Vagina (tissue), 2 donors: ENCODE results near the gene GSG1. TPM values are rescaled to one million over a fixed set of nuclear protein-coding genes. Genes with fewer than 3 reads are reported as not detected.
A peak's percentile ranks its signal among the peaks of the same experiment; 100 is the strongest.

ENCODE experiments used
- DNase-seq, 2 donors: peaks; one replicate each; pipeline ENCODE4 v3.0.0-alpha.2; 2017; ENCODE audit errors: extremely low spot score in 2 of 2
- H3K27ac ChIP-seq: fragments of 200-600 bp; sonication (generic); one replicate; pipeline ENCODE4 v1.5.1; 2019
- H3K27me3 ChIP-seq: fragments of 200-600 bp; sonication (generic); one replicate; pipeline ENCODE4 v1.5.1; 2019
- H3K36me3 ChIP-seq, 2 donors: fragments of 200-600 bp; sonication (generic); one replicate each; pipeline ENCODE4 v1.5.1; 2017 to 2019
- H3K4me1 ChIP-seq: fragments of 200-600 bp; sonication (generic); one replicate; pipeline ENCODE4 v1.5.1; 2019
- H3K4me3 ChIP-seq, 2 donors: fragments of 200-600 bp; sonication (generic); 1 replicate in 1 of 2; 2 replicates in 1 of 2; pipeline ENCODE4 v1.5.1; 2016 to 2019
- H3K9me3 ChIP-seq: fragments of 200-600 bp; sonication (generic); one replicate; pipeline ENCODE4 v1.5.1; 2019
- POLR2A ChIP-seq, 2 donors: fragments of 450-650 bp; IDR thresholded peaks; one replicate each; pipeline ENCODE4 v1.6.1; 2017; ENCODE audit warnings: antibody characterized with exemption in 2 of 2, mild to moderate bottlenecking in 2 of 2, moderate library complexity in 2 of 2
- POLR2AphosphoS5 ChIP-seq, 2 donors: sonication (generic); formaldehyde crosslinking; IDR thresholded peaks; one replicate each; pipeline ENCODE4 v1.9.0; 2017; ENCODE audit warnings: antibody characterized with exemption in 2 of 2, mild to moderate bottlenecking in 2 of 2, low read depth in 1 of 2; ENCODE audit not compliant: insufficient read depth in 1 of 2
- intact Hi-C: fragments of 100-400 bp; cut with DNase I; formaldehyde crosslinking; loops from one replicate; pipeline ENCODE4 v1.15.1; 2023
- total RNA-seq: library from RNA; depleted of rRNA; stranded (reverse); fragments of >200 nt; gene quantifications from one replicate; pipeline ENCODE4 v1.2.3, GENCODE V29; 2016
- TF ChIP-seq, protein P1 (sequence below), 3 experiments: fragments of 450-650 bp in 2 of 3; fragments of 200-600 bp in 1 of 3; sonication (generic) in 1 of 3; IDR thresholded peaks; one replicate each; pipeline ENCODE4 v1.5.1; 2017 to 2019; ENCODE audit warnings: antibody characterized with exemption in 3 of 3, mild to moderate bottlenecking in 2 of 3, moderate library complexity in 2 of 3

The GSG1 gene
- total RNA-seq, 1 donor from 2014 or later = not detected

DNA sequence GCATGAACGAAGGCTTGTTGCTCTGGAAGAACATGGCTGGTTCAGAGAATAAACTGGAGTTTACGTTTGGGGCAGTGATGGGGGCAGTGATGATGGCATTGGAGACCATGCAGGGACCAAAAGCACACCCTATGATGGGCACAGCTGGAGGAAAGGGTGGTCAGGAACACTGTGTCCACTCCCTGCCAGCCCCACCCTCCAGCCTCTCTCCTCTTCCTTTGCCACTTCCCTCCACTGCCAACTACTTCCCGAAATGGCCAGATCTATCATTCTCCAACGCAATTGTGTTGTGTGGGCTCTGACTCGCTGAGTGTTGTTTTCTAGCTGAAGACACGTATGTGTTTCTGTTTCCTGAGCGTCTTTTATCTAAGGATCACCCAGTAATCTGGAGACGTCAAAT, 39.3 kb upstream of the GSG1 start:
- intact Hi-C loops = no loop called here
- Histone ChIP-seq H3K9me3 (no peaks in the 10 kb centered on the region), H3K4me1 (peaks cover 19% of the 10 kb centered on the region), H3K27me3 (no peaks in the 10 kb centered on the region), H3K27ac (no peak overlapping the region), H3K36me3 (no peaks in the 10 kb centered on the region), H3K4me3 (no peak overlapping the region)
- TF ChIP-seq, protein P1, sequence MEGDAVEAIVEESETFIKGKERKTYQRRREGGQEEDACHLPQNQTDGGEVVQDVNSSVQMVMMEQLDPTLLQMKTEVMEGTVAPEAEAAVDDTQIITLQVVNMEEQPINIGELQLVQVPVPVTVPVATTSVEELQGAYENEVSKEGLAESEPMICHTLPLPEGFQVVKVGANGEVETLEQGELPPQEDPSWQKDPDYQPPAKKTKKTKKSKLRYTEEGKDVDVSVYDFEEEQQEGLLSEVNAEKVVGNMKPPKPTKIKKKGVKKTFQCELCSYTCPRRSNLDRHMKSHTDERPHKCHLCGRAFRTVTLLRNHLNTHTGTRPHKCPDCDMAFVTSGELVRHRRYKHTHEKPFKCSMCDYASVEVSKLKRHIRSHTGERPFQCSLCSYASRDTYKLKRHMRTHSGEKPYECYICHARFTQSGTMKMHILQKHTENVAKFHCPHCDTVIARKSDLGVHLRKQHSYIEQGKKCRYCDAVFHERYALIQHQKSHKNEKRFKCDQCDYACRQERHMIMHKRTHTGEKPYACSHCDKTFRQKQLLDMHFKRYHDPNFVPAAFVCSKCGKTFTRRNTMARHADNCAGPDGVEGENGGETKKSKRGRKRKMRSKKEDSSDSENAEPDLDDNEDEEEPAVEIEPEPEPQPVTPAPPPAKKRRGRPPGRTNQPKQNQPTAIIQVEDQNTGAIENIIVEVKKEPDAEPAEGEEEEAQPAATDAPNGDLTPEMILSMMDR (IDR thresholded peaks at IDR 0.05) = no peak
- TF ChIP-seq POLR2A (IDR thresholded peaks at IDR 0.05) (no peak), POLR2AphosphoS5 (IDR thresholded peaks at IDR 0.05; ENCODE audit: insufficient read depth in 1 of 2, low read depth in 1 of 2) (no peak)
- no peak for DNase-seq

DNA sequence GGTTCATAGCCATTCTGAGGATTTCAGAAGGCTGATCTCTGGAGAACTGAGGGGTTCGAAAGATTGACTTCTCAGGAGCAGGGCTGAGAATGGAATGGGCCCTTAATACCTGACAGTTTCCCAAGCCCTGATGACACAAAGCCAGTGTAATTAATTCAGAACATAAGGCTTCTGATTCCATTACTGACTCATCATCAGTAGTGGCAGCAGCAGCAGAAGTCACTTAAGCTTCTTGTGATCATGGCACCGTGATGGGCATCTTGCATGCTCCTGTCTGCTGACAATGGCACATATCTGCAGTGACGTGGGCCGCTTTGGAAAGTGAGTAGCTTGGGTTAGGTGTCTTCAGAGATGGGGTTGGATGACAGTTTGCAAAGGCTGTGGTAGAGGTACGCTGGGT, 38.2 kb upstream of the GSG1 start:
- H3K4me3 ChIP-seq = no peak overlapping the region
- no peak overlapping the region for H3K27ac ChIP-seq
- no peaks in the 10 kb centered on the region for H3K9me3 ChIP-seq
- no peaks in the 10 kb centered on the region for H3K36me3 ChIP-seq
- intact Hi-C loops = no loop called here
- no peak for DNase-seq
- no peaks in the 10 kb centered on the region for H3K27me3 ChIP-seq
- TF ChIP-seq, protein P1 (IDR thresholded peaks at IDR 0.05) = no peak
- TF ChIP-seq POLR2AphosphoS5 (IDR thresholded peaks at IDR 0.05; ENCODE audit: insufficient read depth in 1 of 2, low read depth in 1 of 2) (no peak), POLR2A (IDR thresholded peaks at IDR 0.05) (no peak)
- peaks cover 24% of the 10 kb centered on the region for H3K4me1 ChIP-seq

DNA sequence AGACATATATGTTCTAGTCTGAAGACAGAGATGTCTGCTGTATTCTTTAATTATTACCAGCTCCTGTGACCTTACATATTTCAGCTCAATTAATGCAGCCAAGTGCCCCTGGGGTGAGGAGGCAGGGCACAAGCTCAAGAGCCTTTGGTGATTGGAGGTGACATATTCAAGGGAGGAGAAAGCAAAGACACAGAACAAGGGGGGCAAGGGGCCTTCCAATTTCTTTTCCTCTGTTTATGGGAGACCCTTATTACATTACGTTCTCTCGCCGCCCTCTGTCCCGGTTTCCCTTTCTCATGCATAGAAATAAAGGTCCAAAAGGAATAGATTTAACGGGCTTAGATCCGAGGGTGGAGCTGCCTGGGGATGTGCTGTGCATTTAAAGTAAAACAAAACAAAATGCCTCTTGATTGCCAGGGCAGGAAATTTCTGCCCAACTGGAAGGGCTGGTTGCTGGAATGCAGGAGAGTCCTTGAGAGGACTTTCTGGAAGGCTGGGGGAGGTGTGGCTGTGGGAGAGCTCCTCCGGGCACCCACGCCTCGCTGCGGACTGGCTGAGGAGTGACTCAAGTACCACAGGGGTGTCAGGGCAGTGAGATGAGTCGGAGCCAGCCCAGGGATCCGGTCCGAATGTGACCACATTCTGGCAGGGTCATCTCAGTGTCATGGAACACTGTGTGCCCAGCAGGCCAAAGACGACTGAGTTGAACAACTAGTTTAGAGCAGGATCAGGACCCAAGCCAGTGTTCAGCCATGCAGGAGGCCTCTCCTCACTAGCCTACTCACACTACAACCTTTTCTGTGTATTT, 32.1 kb upstream of the GSG1 start:
- TF ChIP-seq POLR2AphosphoS5 (IDR thresholded peaks at IDR 0.05; ENCODE audit: insufficient read depth in 1 of 2, low read depth in 1 of 2) = peak; percentile 73 to 79
- TF ChIP-seq, protein P1 (IDR thresholded peaks at IDR 0.05) = no peak
- no peak for DNase-seq
- Histone ChIP-seq H3K27ac (peak overlapping the region; percentile 17), H3K36me3 (no peaks in the 10 kb centered on the region), H3K4me1 (peaks cover 24% of the 10 kb centered on the region), H3K4me3 (no peak overlapping the region), H3K9me3 (no peaks in the 10 kb centered on the region), H3K27me3 (no peaks in the 10 kb centered on the region)
- intact Hi-C loops = no loop called here

DNA sequence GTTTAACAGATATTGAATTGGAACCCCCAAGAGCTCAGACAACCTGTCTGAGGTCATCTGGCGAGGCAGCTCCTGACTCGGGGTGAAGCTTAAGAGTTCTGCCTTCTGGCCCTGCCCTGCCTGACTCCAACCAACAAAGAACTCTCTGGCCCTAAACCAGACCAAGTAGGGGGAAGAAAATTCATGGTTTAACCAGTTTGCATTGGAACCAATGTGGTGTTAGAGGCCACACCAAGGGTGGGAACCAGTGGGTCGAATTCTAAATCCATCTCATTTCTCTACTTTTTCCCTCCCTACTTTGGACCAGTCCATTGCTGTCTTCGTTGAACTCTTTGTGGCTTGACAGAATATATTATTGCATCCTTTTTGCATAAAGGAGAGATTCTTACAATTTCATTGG, 30.4 kb upstream of the GSG1 start:
- Histone ChIP-seq H3K36me3 (no peaks in the 10 kb centered on the region), H3K4me3 (no peak overlapping the region), H3K27ac (no peak overlapping the region), H3K4me1 (peaks cover 24% of the 10 kb centered on the region), H3K27me3 (no peaks in the 10 kb centered on the region), H3K9me3 (no peaks in the 10 kb centered on the region)
- intact Hi-C loops = no loop called here
- TF ChIP-seq, protein P1 (IDR thresholded peaks at IDR 0.05) = no peak
- no peak for TF ChIP-seq POLR2A (IDR thresholded peaks at IDR 0.05)
- TF ChIP-seq POLR2AphosphoS5 (IDR thresholded peaks at IDR 0.05; ENCODE audit: insufficient read depth in 1 of 2, low read depth in 1 of 2) = no peak
- DNase-seq = no peak

DNA sequence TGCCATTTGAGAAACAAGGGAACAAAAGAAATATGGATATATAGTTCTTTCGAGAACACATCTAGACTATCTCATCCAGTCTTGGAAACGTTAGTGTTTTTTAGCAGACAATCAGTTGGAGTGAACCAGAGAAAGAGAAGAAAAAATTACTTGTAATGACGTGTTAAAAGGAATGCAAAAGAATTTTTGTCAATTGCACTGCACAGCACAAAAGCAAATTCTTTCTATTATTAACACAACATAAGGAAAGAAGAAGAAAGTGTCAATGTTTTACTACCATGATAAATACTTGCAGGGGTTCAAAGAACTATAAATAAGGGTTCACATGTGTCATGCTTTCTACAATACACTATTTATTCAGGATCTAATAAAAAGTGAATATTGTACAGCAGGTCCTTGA, 27.5 kb upstream of the GSG1 start:
- Histone ChIP-seq H3K4me1 (peaks cover 11% of the 10 kb centered on the region), H3K4me3 (no peak overlapping the region), H3K36me3 (no peaks in the 10 kb centered on the region), H3K9me3 (no peaks in the 10 kb centered on the region), H3K27ac (no peak overlapping the region), H3K27me3 (no peaks in the 10 kb centered on the region)
- DNase-seq = no peak
- TF ChIP-seq POLR2AphosphoS5 (IDR thresholded peaks at IDR 0.05; ENCODE audit: insufficient read depth in 1 of 2, low read depth in 1 of 2) (no peak), POLR2A (IDR thresholded peaks at IDR 0.05) (no peak)
- TF ChIP-seq, protein P1 (IDR thresholded peaks at IDR 0.05) = no peak
- intact Hi-C loops = no loop called here
